CD4-positive, alpha-beta T cell treated with Interleukin-15 for 4 hours (primary cell): ENCODE results near the gene DPRX.
"Not testable (repeated sequence)": the region's sequence is repeated elsewhere in the genome, so short reads cannot be mapped to it uniquely, and the experiment has no call there.

Experiments
- DNase-seq: peaks from one replicate; pipeline ENCODE4 v3.0.0-alpha.2; 2020; ENCODE audit warnings: low spot score

DPRX gene

DNA sequence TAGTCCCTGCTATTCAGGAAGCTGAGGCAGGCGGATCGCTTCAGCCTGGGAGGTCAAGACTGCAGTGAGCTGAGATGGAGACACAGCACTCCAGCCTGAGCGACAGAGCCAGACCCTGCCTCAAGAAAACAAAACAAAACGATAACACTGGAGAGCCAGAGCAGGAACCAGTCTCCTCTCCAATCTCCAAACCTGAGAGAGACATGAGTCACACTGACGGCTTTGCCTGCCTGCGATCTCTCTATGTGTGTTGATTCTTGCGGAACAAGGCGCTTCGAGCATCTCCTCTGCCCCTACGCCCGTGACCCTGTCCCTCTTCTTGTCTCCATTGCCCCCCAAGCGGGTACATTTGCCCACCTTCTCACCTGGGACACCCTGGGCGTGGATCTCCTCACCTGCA, 15.6 kb downstream of the DPRX start:
- DNase-seq = no peak

DNA sequence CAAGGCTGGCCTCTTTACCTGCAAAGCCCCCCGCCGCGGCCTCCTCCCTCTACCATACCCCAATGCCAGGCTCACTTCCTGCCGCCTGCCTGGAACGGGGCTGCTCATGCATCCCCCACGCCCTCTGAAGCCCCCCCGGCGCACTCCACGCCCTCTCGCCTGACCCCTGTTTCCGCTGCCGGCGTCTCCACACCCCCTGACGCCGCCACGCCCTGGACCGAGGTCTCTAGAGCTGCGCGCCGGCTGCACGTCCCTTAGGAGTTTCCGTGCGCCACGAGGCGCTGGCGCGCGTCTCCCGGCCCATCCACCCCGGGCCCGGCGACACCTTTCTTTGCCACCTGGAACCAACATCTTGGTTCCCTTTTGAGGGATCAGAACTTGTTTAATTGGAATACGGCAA, 16.0 kb downstream of the DPRX start:
- DNase-seq = no peak

DNA sequence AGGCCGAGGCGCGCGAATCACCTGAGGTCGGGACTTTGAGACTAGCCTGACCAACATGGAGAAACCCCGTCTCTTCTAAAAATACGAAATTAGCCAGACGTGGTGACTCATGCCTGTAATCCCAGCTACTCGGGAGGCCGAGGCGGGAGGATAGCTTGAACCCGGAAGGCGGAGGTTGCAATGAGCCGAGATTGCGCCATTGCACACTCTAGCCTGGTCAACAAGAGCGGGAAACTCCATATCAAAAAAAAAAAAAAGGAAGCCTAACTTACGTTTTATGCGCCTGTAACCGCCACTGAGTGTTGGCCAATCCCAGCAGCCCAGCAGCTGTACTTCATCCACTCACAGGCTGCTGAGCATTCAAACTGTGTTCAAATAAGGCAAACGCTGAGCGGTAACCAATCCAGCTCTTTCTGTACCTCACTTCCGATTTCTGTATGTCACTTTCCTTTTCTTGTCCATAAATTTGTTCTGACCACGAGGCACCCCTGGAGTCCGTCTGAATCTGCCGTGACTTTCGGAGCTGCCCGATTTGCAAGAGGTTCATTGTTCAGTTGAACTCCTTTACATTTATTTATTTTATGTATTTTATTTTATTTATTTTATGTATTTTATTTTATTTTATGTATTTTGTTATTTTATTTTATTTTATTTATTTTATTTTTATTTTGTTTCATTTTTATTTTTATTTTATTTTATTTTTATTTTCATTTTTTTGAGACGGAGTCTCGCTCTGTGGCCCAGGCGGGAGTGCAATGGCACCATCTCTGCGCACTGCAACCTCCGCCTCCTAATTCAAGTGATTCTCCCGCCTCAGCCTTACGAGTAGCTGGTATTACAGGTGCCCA, 18.2 kb downstream of the DPRX start:
- DNase-seq = no peak

DNA sequence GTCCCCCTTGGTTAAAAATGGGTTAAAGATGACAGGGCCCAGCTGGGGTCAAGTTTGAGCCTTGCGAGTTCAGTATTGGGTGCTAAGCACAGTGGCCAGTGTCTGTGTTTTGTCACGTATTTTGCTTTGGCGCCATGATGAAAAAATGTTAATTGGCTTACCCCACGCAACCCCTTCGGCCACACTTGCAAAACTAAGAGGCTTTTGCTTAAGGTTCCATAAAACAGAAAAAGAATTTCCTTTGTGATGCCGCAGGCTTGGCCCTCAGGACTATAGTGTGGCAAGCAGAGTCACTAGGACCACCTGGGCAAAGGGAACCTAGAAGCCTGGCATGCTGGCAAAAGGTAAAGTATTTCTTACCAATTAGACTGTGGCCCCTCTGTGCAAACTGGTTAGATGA, 20.7 kb downstream of the DPRX start:
- DNase-seq = no peak

DNA sequence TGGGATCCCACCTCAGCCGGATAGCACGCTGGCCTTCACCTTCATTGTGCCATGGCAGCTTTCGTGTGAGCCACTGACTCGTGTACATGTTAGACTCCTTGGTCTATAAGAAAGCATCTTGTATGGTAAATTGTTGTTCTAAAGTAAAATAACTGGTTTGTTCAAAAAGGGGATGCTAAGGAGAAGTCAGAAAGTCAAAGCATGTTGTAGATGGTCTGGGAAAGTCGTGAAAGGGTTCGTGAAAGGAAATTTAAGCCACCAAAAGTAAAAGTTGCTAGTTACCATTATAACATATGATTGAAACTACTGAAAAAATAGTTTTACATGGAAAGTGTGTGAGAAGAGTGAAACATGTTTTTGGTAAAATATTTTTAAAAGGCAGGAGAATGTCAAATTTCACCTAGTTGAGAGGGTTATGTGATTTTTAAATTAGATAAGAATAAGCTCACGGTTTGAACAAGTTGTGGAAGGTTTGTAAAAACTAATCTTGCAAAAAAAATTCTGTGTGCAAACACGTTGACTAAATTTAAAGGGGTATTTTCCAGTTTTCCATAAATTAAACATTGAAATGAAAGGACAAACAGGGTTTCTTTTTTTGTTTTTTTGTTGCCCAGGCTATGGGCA, 23.4 kb downstream of the DPRX start:
- DNase-seq = no peak

DNA sequence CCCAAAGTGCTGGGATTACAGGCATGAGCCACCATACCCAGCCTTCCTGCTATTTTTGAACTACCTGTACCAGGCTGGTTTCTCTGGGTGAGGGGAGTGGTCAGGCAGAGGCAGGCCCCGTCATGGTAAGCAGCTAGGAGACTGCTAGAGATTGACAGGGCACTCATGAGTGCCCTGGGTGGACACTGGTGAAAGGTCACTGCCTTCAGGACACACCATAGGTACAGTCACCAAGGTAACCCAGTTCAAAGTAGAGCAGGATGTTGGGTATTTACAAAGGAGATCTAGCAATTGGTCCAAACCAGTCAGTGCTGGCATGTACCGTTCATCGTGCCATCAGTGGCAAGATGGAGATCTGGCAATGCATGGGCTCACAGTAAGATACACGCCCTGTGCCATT, 25.5 kb downstream of the DPRX start:
- no peak for DNase-seq

DNA sequence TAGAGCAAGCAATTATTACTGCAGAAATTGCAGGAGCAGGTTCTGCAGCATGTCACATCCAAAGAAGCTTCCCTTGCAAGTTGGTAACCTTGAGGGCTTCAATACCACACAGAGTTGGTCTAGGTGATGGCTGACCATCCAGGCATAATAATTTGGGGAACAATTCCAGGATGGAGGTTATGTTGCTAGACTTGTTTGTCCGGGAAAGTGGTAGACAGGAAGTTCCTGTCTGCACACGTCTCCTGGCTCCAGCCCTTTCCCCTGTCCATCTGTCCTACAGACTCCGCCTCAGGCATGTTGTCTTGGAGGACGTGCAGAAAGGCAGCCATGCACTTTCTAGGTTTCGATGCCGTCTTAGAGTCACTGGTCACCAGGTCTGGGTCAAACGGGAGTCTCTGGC, 26.0 kb downstream of the DPRX start:
- DNase-seq = no peak

DNA sequence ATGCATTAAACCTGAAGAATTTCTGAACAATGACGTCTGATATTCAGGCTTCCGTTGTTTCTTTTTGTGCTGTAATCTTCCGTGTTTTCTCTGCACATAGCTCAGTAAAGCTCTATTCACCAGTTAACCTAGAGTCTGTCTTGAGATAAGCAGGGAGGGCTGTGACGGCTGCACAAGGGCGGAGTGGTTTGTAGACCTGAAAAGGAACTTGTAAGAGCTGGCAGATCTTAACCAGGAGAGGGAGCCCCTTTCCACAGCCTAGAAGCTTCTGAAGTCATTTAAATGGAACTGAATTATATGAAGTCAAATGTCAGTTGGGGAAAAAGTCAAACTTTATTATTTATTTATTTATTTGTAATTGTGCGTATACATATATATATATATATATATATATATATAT, 27.5 kb downstream of the DPRX start:
- DNase-seq = no peak

DNA sequence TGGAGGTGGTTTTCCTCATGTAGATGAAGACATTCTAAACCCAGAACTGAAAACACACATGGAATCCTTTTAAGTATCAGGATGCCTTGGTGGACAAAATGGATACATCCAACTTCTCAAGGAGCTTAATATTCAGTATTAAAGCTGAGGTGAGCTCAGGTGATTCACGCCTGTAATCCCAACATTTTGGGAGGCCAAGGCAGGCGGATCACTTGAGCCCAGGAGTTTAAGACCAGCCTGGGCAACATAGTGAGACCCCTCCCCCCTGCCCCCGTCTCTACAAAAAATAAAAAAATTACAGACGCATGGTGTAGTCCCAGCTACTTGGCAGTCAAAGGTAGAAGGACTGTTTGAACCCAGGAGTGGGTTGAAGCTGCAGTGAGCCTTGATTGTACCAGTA, 28.8 kb downstream of the DPRX start:
- DNase-seq = no peak

DNA sequence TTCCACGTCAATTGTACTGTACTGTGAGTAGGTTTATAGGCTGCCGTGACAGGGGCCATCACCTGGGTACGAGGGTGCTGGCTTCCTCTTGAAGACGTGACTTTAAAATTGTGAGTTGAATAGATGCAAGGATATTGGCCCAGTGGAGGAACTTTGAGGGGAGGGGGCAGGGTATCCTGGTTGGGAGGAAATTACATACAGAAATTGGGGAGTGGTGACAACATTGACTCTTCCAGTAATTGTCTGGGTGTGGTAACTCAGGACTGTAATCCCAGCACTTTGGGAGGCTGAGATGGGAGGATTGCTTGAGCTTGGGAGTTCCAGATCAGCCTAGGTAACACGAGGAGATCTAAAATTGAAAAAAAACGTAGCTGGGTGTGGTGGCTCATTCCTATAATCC, 30.4 kb downstream of the DPRX start:
- no peak for DNase-seq

DNA sequence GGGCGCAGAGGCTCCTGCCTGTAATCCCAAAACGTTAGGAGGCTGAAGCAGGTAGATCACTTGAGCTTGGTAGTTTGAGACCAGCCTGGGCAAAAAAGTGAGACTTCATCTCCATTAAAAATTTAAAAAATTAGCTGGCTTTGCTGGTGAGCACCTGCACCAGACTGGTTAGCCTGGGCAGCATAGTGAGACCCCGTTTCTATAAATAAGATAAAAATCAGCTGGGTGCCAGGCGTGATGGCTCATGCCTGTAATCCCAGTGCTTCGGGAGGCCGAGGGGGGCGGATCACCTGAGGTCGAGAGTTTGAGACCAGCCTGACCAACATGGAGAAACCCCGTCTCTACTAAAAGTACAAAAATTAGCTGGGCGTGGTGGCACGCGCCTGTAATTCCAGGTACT, 32.4 kb downstream of the DPRX start:
- DNase-seq = no peak

DNA sequence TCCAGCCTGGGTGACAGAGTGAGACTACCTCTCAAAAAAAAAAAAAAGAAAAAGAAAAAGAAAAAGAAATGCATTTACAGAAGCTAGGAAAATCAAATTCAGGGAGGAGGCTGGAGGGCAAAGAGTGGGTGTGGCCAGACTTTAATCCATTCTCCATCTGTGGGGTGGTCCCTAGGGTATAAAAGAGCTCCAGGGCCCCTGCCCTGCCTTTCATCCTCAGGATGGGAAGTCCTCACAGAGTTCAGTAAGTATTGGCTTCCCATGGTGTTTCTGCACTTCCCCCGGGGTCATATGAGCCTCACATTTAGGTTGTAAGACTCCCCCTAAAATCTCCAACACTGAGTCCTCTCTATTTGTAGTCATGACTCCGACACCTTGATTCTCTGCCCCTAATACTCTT, 33.0 kb downstream of the DPRX start:
- no peak for DNase-seq

DNA sequence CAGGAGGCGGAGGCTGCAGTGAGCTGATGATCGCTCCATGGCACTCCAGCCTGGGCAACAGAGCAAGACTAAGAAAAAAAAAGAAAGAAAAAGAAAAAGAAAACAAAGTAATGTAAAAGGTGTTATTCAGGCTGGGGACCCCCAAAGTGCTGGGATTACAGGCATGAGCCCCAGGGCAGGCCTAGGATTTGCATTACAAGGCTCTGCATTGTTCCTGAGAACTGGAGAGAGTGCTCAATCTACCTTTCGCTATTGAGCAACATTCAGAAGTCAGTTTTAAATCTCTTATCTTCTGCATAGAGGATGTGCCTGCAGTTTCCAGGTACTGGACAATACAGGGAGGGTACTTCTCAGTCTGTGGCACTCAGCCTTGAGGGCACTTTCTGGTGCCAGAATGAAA, 34.5 kb downstream of the DPRX start:
- DNase-seq = not testable (repeated sequence)

DNA sequence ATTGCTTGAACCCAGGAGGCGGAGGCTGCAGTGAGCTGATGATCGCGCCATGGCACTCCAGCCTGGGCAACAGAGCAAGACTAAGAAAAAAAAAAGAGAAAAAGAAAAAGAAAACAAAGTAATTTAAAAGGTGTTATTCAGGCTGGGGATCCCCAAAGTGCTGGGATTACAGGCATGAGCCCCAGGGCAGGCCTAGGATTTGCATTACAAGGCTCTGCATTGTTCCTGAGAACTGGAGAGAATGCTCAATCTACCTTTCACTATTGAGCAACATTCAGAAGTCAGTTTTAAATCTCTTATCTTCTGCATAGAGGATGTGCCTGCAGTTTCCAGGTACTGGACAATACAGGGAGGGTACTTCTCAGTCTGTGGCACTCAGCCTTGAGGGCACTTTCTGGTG, 37.0 kb downstream of the DPRX start:
- DNase-seq = not testable (repeated sequence)

DNA sequence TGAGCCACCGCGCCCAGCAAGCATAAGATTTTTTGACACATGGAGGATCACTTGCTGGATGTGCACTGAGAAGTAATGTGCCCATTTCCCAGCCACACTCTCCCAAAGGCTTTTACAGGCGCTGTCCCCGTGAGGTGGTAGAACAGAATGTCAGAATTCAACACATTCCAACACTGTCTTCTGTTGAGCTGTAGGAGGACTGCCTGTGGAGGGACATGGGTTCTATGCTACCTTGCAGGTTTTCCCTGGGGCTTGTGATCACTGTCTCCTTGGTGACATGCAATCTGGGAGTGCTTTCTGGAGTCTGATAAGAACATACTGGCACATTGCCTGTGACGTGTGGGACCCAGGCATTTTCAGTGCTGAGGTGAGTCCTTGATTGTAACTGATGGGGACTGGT, 38.5 kb downstream of the DPRX start:
- no peak for DNase-seq

DNA sequence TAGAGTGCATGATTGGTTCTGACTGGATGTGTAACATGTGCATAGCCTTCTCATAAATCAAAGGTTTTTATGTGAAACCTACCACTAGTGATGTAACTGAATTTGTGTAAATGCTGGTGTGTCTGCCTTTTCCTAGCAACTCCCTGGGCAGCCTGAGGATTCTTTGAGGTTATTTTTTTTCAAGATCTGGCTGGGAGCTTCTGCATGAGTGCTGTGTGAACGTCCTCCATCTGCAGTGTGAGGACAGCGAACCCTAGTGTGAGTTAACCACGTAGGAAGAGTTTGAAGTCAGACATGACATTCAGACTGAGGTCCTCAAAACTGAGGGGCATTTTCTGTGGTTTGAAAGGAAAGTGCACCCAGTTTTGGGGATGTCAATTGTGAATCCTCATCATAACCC, 39.9 kb downstream of the DPRX start:
- DNase-seq = no peak
